ENCODE data around the gene WEE2. TPM values are rescaled to one million over a fixed set of nuclear protein-coding genes. Genes with fewer than 3 reads are reported as not detected.

The WEE2 gene
- total RNA-seq, 4 donors from 2014 or later, result not detected

DNA sequence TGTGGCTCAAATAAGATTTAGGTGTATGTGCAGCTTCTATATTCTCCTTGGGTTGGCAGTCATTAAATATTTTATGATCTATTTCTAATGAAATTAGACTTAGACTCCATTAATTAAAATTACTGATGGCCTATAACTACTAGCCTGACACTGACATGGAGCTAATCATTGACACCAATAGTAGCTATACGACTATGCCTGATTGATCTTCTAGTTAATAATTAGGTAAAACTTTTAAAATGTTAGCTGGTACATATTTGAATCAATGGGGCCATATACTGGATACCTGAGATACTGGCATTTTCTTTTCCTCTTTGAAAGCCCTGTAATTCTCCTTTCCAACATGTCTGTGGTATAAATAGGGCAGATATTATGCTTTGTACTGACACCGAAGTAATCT lies 14.4 kb downstream of the WEE2 start:
- no peak for ATAC-seq
- WGBS, 2 donors (ENCODE audit: low coverage in 1 of 2), result 91 to 100% methylated on average over 1 to 2 of the region's 2 CpGs
- TF ChIP-seq EP300 (IDR thresholded peaks at IDR 0.05), result no peak
- TF ChIP-seq, protein P1, sequence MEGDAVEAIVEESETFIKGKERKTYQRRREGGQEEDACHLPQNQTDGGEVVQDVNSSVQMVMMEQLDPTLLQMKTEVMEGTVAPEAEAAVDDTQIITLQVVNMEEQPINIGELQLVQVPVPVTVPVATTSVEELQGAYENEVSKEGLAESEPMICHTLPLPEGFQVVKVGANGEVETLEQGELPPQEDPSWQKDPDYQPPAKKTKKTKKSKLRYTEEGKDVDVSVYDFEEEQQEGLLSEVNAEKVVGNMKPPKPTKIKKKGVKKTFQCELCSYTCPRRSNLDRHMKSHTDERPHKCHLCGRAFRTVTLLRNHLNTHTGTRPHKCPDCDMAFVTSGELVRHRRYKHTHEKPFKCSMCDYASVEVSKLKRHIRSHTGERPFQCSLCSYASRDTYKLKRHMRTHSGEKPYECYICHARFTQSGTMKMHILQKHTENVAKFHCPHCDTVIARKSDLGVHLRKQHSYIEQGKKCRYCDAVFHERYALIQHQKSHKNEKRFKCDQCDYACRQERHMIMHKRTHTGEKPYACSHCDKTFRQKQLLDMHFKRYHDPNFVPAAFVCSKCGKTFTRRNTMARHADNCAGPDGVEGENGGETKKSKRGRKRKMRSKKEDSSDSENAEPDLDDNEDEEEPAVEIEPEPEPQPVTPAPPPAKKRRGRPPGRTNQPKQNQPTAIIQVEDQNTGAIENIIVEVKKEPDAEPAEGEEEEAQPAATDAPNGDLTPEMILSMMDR (IDR thresholded peaks at IDR 0.05), result no peak
- no peak for TF ChIP-seq POLR2AphosphoS5 (IDR thresholded peaks at IDR 0.05)
- TF ChIP-seq POLR2A (IDR thresholded peaks at IDR 0.05), result no peak
- no peaks in the 10 kb centered on the region for H3K4me1 ChIP-seq
- H3K9me3 ChIP-seq, result no peaks in the 10 kb centered on the region
- no peak overlapping the region for H3K4me3 ChIP-seq
- H3K36me3 ChIP-seq, result no peaks in the 10 kb centered on the region
- H3K27ac ChIP-seq, result no peak overlapping the region
- H3K27me3 ChIP-seq, result no peaks in the 10 kb centered on the region

DNA sequence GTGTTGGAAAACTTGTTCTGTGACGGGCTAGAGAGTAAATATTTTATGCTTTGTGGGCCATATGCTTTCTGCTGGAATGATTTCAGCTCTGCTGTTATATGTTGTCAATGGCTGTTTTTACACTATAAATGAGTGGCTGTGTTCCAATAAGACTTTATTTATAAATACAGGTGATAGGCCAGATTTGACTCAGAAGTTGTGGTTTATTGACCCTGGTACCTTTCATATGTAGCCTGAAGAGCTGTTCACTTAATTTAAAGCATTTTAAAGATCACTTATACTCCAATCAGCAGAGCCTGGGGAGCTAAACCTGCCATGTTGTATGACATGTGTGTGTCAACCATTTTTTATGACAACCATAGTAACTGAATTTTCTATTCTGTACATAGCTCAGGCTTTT lies 20.9 kb downstream of the WEE2 start:
- Histone ChIP-seq H3K4me3 (no peak overlapping the region), H3K9me3 (no peaks in the 10 kb centered on the region), H3K27me3 (no peaks in the 10 kb centered on the region), H3K27ac (no peak overlapping the region), H3K4me1 (no peaks in the 10 kb centered on the region), H3K36me3 (no peaks in the 10 kb centered on the region)
- WGBS, 2 donors (ENCODE audit: low coverage in 1 of 2), result 100% methylated on average over 1 of the region's 1 CpG
- ATAC-seq, result no peak
- TF ChIP-seq POLR2AphosphoS5 (IDR thresholded peaks at IDR 0.05), result no peak
- TF ChIP-seq, protein P1 (IDR thresholded peaks at IDR 0.05), result no peak
- TF ChIP-seq EP300 (IDR thresholded peaks at IDR 0.05), result no peak
- TF ChIP-seq POLR2A (IDR thresholded peaks at IDR 0.05), result no peak

DNA sequence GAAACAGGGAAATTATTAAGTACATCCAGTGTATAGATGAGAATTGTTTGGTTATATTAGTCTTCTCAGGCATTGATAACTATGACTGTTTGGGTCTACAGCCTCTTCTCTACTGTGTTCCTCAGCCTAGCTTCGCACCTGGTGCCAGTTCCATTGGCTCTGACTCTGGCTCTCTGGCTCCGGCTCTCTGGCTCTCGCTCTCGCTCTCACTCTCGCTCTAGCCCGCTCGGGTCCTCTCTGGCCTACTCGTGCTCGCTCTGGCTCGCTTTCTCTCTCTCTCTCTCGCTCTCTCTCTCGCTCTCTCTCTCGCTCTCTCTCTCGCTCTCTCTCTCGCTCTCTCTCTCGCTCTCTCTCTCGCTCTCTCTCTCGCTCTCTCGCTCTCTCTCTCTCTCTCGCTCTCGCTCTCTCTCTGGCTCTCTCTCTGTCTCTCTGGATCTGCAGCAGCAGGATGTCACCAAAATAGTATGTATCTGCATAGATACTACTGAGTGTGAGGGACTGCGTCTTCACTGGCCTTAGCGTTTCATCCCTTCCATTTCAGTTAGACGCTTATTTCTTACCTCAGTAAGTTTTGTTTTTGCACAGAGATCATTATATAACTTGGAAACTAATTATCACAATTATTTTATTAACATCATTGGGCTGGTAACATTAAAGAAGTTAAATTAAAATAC lies 23.5 kb downstream of the WEE2 start:
- 64 to 68% methylated on average over 8 to 17 of the region's 24 CpGs for WGBS, 2 donors (ENCODE audit: low coverage in 1 of 2)
- Histone ChIP-seq H3K9me3 (no peaks in the 10 kb centered on the region), H3K27me3 (no peaks in the 10 kb centered on the region), H3K27ac (no peak overlapping the region), H3K4me3 (no peak overlapping the region), H3K4me1 (no peaks in the 10 kb centered on the region), H3K36me3 (no peaks in the 10 kb centered on the region)
- TF ChIP-seq POLR2A (IDR thresholded peaks at IDR 0.05) (no peak), POLR2AphosphoS5 (IDR thresholded peaks at IDR 0.05) (no peak)
- ATAC-seq, result no peak

DNA sequence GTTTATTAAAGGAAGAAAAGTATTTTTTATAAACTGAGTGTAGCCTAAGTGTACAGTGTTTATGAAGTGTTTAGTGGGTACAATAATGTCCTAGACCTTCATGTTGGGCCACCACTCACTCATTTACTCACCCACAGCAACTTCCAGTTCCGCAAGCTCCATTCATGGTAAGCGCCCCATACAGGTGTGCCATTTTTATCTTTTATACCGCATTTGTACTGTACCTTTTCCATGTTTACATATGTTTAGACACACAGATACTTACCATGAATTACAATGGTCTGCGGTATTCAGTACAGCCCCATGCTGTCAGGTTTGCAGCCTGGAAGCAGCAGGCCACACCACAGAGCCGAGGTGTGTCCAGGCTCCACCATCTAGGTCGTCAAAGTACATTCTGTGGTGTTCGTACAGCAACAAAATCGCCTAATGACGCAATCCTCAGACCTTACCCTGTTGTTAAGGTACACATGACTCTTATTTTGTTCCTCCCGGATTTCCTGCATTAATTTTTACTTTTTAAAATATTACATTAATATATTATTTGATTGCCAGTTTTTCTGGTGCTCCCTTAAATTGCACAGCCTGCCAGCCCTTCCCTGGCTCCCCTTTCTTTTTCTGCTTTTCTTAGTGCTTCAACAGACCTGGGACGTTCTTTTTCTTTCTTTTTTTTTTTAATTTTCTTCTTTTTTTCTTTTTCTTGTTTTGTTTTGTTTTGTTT lies 29.1 kb downstream of the WEE2 start:
- Histone ChIP-seq H3K27ac (peak overlapping the region; percentile 32 to 86 (median 84)), H3K36me3 (peaks cover 0 to 29% of the 10 kb centered on the region in 2 donors), H3K4me1 (peaks cover 4 to 37% (median 16%) of the 10 kb centered on the region in 3 donors), H3K9me3 (no peaks in the 10 kb centered on the region), H3K27me3 (no peaks in the 10 kb centered on the region), H3K4me3 (peak overlapping the region; percentile 74 to 76)
- ATAC-seq, result no peak
- TF ChIP-seq EP300 (IDR thresholded peaks at IDR 0.05), result no peak
- TF ChIP-seq POLR2A (IDR thresholded peaks at IDR 0.05), result no peak
- TF ChIP-seq, protein P1 (IDR thresholded peaks at IDR 0.05), result no peak
- TF ChIP-seq POLR2AphosphoS5 (IDR thresholded peaks at IDR 0.05), result no peak
- 73 to 81% methylated on average over 8 to 11 of the region's 11 CpGs for WGBS, 2 donors (ENCODE audit: low coverage in 1 of 2)

DNA sequence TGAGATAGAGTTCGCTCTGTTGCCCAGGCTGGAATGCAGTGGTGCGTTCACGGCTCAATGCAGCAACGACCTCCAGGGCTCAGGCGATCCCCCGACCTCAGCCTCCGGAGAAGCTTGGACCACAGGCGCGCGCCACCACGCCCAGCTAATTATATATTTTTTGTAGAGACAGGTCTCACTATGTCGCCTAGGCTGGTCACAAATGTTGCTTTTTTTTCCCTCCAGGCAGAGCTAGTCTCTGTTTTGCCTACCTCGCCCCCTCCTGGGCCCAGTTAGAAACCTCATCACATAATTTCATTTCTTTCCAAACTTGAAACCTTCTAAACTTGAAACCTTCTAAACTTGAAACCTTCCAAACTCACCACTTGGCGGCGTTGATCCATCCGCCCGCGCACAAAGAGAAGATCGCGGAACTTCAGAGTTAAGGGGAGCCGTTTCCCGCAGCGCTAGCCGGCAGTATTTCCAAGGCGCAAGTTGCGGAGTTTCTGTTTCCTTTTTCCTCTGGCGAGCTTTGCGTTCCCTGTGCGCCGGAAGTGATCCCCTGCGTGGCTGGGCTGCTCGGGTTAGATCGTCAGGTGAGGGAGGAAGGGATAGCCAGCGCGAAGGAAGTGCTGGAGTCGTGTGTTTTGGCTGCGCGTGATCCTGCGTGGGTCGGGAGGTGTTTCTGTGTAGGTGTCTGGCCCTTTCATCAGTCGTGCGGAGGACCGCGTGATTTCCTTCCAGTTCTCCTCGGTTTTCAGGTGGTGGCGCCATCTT lies 29.9 kb downstream of the WEE2 start, which contains the start of gene SSBP1:
SSBP1 (plus strand) TSS at position 523 of the 756 bp plus-strand sequence. CDS start 809 bp downstream, outside the sequence.
- H3K9me3 ChIP-seq, result no peaks in the 10 kb centered on the region
- TF ChIP-seq EP300 (IDR thresholded peaks at IDR 0.05) (no peak), POLR2A (IDR thresholded peaks at IDR 0.05) (peak; percentile 24 to 49), POLR2AphosphoS5 (IDR thresholded peaks at IDR 0.05) (peak; percentile 78)
- TF ChIP-seq, protein P1 (IDR thresholded peaks at IDR 0.05), result peak; percentile 42 to 72 (median 62)

More for the DNA sequence above, 29.9 kb downstream of the WEE2 start, which contains the start of gene SSBP1:
- peak; percentile 94 for ATAC-seq
- Histone ChIP-seq H3K36me3 (peaks cover 0 to 36% of the 10 kb centered on the region in 2 donors), H3K4me1 (peaks cover 4 to 37% (median 16%) of the 10 kb centered on the region in 3 donors), H3K27me3 (no peaks in the 10 kb centered on the region), H3K27ac (peak within 1 kb of the TSS; percentile 32 to 86 (median 84)), H3K4me3 (peak within 1 kb of the TSS; percentile 74 to 76)
- WGBS, 2 donors (ENCODE audit: low coverage in 1 of 2), result 0 to 1% methylated on average over 6 to 15 of the region's 46 CpGs
